GM12873 (cell line): Measurements from ENCODE around the gene ZNF236.

Experiments used
- TF ChIP-seq, protein P1 (sequence below): IDR thresholded peaks from 2 replicates; pipeline ENCODE4 v1.5.1; 2012; ENCODE audit warnings: low read depth, mild to moderate bottlenecking, moderate library complexity, low read length, control low read depth; ENCODE audit not compliant: insufficient read depth; ENCODE audit errors: missing control alignments

ZNF236 gene

GRCh38 chr18:76928179-76928868 lies 106.0 kb downstream of the ZNF236 start:
- TF ChIP-seq, protein P1, sequence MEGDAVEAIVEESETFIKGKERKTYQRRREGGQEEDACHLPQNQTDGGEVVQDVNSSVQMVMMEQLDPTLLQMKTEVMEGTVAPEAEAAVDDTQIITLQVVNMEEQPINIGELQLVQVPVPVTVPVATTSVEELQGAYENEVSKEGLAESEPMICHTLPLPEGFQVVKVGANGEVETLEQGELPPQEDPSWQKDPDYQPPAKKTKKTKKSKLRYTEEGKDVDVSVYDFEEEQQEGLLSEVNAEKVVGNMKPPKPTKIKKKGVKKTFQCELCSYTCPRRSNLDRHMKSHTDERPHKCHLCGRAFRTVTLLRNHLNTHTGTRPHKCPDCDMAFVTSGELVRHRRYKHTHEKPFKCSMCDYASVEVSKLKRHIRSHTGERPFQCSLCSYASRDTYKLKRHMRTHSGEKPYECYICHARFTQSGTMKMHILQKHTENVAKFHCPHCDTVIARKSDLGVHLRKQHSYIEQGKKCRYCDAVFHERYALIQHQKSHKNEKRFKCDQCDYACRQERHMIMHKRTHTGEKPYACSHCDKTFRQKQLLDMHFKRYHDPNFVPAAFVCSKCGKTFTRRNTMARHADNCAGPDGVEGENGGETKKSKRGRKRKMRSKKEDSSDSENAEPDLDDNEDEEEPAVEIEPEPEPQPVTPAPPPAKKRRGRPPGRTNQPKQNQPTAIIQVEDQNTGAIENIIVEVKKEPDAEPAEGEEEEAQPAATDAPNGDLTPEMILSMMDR: no peak

DNA sequence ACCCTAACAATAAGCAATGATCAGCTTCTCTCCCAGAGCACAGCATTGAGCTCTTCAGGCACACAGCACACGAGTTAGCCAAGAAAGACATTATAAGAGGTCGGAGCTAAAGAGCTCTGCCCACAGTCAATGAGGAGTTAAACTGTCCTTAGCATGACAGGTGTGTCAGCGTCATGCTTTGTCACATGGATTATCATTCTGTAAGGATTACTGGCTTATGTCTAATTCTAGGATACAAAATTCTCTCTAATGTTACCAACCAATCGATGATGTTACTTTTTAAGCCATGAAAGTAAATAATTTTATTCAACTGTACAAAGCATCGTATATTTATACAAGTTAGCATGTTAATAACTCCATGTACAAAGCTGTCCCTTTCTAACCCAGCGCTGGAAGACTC lies 108.8 kb downstream of the ZNF236 start:
- TF ChIP-seq, protein P1: no peak

- TF ChIP-seq, protein P1: no peak
These were observed 109.9 kb downstream of the ZNF236 start for GRCh38 chr18:76932026-76932819.

GRCh38 chr18:76935722-76936337 lies 113.5 kb downstream of the ZNF236 start:
- TF ChIP-seq, protein P1: no peak

- TF ChIP-seq, protein P1: no peak
These were observed 114.5 kb downstream of the ZNF236 start for GRCh38 chr18:76936877-76937276.

DNA sequence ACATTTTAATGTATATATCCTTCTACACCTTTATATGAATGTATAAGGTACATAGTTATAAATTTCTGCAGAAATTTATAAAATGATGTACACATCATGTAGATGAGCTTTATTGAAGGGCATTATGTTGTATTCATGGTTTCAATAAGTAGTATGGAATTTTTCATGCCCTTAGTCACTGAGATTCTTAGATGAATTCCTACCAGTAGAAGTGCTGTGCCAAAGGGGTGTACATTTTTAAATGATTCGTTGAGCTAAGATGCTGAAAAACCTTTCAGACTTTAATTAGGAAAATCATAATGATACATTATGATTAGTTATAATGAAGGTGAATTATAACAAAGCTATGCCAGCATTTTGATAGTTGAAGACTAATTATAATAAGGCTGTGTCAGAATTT lies 115.2 kb downstream of the ZNF236 start:
- TF ChIP-seq, protein P1: no peak

DNA sequence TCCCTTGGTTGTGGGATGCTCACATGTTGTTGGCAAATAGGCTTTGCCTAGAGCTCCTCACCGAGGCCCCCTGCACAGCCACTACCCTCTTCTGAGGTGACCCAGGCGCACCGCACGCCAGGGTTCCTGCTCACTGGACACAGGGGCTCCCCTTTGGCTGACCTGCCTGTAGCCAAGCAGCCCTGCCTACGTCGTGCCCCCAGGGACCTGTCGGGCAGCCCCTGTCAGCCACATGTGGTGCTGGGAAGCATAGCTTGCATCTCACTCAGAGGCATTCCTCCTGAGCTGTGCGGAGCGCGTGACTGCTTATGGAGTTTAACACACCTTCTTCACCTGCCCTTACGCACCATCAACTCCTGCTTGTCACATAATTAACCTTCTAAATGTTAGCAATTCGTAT lies 116.3 kb downstream of the ZNF236 start:
- TF ChIP-seq, protein P1: no peak
